KBM-7 (cell line): Measurements from ENCODE around the gene FIBIN.
"Not testable (repeated sequence)": the region's sequence is repeated elsewhere in the genome, so short reads cannot be mapped to it uniquely, and the experiment has no call there.

Experiments used
- DNase-seq: peaks from one replicate; pipeline ENCODE4 v3.0.0-alpha.2; 2015
- in situ Hi-C: fragments of 300-500 bp; cut with MboI; formaldehyde crosslinking; loops from 2 replicates; pipeline ENCODE4 v1.14.3; 2020; ENCODE audit warnings: low sequenced_read_pairs, low pct_unique_long_range_greater_than_20kb, mixed read lengths

The FIBIN gene

DNA sequence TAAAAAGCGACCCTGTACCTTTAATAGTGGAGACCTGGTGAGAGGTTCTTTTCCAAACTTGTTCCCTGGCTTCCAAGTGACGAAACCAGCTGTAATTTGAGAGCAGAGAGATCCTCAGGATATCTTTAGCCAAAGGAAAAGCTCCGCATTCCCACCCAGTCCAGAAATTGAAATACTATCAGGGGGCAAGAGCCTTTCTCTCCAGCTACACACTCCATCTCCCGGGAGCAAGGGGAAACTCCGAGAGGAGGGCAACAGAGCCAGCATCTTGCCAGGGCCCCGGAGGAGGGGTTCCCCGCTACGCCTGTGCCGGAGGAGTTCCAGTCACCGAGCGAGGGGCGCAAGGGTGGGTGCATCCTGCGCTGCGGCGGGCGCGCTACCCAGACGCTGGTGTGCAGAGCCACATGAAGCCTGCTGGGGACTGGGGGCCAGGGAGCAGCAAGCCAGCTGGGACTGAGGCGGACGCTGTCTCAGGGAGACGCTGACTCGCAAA is at the start of gene FIBIN:
FIBIN (plus strand) TSS at position 148 of the 493 bp plus-strand sequence. CDS start 415 bp downstream, outside the sequence.
- no peak for DNase-seq
- in situ Hi-C loops: no loop called here

DNA sequence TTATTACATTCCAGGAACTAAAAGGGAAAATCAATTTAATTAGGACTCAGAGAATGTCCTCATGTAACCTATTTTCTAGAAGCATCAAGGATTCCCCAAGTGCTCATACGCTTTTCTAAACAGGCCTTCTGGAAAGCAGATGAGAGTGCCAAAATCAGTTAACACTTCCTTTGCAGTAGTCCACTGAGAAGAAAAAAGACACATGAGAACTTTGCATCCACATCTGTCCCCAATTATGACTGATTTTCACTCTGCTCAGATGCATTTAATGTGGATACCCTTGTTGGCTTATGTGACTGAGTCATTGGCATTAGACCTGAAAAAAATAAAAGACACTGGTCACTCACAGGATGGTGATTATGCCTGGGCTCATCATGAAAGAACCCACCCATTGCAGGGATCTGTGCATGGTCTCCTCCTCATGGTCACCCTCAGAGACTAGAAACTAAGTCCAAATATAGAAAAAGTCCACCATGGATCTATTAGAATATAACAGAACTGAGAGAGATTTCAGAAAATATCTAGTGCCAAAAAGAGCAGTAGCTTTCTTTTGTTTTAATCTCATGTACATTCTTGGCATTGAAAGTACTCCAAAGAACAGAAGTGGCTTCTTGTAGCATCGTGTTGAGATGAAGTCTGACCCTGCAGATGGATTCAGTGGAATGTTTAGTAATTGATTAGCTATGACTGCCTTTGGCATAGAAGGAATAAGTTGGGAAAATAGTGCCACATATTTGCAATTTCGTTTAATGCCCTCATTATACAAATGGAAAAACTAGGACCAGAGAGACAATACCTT is 48.8 kb upstream of the FIBIN start:
- no peak for DNase-seq
- in situ Hi-C loops: no loop called here

DNA sequence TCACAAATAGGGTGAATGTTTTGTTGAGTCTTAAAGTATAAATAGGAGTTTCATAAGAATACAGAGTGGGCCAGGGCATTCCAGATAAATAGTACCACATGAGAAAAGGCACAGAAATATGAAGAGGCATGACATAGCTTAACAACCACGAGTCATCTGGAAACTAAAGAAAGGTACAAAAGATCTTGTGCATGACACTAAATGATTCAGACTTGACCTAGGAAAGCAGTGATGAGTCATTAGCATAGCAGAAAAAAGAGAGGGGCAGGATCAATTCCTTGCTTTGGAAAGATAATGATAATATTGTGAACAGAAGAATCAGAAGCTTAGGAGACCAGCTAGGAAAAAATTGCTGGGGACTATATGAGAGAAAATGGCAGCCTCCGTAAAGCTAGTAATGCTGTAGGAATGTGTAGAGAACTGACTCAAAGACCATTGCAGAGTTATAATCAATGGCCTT is 47.6 kb upstream of the FIBIN start:
- no peak for DNase-seq
- in situ Hi-C loops: no loop called here

DNA sequence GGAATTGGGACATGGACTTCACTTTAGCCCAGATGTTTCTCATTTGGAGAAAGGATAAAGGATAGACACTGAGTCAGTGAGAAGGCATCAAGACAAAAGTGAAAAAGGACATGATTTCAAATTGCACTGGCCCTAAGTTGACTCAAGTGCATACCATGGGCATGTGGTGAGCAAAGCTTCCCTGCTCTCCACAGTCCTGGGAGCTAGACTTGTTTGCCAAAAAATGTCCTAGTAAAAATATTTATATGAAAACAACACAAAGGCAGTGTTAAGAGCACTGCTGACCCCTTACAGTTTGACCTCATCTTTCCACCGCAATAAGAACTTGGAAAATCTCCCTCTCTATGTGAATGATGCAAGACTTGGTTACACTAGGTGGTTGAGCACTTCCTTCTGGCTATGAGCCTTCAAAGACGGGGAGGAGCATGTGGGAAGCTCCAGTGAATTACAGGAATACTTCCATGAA is 46.5 kb upstream of the FIBIN start:
- DNase-seq: no peak
- in situ Hi-C loops: no loop called here

DNA sequence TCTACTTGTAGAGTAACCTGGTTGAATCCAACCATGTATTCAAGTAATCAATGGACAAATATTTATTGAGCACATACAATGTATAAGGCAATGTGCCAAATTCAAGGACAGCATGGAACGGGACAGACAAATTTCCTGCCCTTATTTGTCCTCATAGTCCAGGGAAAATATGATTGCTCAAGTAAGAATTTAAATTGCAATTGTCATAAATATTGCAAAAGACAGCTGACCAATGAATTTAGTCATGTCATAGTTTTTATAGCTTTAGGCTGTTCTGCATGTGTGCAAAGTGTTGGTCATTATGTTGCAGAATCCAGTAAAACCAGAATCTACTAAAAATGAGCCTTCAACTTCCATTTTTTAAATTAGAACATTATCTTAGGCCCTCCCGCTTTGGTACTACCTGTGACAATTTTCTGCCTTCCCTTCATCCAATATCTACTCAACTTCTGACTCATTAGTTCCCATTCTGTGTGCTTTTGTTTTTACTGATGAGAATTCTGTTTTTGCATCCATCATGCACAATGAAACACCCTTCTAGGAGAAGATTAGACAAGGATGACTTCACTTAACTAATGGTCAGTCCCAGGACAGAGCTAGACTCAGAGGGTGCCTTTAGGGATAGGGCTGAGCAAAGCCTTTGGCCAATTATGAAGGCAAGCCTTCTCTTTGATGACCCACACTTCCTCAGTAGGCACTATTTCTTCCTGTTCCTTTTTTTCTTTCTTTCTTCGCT is 45.8 kb upstream of the FIBIN start:
- DNase-seq: no peak
- in situ Hi-C loops: no loop called here

DNA sequence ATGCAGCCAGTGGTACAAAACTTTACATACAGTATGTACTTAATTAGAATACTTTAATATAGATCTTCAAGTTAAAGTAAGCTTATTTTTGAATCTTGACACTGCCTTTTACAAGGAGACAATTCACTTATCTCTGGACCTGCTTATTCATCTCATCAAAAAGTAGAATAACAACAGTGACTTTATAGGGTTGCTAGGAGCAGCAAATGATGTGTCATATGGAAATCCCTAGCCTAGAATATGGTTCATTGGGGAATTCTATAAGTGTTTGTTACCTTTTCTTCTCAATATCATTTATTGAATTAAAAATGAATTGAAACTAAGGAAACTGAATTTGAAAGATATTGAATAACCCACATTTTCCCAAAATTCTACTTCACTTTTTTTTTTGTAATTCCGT is 45.0 kb upstream of the FIBIN start:
- in situ Hi-C loops: no loop called here
- no peak for DNase-seq

DNA sequence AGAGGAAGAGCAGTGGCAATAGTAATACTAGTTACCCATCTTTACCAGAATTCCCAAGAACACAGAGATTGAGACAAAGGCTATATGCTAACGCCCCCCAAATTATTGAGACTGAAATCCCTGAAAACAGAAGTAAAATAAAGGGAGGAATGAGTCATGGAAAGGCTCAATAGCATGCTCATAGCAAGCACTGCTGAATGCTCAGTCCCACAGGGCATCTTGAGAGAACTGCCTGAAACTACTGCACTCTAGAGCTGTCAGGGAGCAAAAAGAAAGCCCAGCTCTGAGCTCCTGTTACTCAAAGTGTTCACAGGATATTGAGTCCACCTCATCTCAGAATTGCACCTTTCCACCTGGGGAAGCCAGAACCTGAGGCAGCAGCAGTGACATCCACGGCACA is 44.1 kb upstream of the FIBIN start:
- in situ Hi-C loops: no loop called here
- no peak for DNase-seq

DNA sequence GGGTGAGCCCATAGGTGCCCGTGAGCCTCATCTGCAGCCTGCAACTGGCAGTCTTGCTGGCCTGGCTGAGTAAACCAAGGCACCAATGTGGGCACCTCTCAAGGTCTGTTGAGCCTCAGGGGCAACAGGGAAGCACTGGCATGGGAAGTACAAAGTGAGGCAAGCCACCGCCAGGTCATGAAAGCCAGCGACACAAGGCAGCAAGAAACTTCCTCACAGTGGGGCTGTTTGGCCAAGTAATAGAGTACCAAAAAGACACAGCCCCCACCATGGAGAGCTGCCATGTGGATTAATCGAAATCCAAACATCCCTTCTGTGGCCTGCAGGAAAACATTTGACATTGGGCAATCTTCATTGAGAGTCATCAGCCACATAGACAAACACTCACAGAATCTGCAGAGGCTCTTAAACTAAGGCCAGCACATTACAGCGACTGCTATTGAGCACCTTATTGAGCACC is 43.6 kb upstream of the FIBIN start:
- in situ Hi-C loops: no loop called here
- no peak for DNase-seq

DNA sequence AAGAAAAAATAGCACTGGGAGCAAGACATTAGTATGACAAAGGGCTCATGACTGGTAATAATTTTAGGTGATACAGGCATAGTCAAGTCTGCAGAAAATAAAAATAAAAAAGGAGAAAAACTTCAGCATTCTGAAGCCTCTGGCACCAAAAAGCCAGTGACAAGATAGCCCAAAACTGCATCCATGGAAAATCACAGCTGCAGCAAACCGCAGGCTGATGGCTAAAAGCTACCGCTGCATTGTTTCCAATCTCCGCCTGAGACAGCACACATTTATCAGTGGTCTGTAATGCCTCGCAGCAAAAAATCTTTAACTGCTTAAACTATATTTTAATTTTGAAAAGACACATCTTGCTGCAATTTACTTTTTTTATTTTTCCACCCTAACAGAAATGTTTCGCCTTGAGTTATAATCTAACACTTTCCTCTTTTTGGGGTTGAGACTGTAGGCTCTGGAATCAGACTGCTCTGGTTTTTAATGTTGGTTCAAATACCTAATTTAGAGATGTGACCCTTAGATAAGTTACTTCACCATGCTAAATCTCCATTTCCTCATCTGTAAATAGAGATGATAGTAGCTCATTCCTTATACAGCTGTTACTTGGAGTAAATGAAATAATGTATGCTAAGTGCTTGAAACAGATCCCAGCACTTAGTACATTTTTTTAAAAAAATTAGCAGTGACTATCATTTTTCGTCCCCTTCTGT is 42.0 kb upstream of the FIBIN start:
- in situ Hi-C loops: no loop called here
- no peak for DNase-seq

DNA sequence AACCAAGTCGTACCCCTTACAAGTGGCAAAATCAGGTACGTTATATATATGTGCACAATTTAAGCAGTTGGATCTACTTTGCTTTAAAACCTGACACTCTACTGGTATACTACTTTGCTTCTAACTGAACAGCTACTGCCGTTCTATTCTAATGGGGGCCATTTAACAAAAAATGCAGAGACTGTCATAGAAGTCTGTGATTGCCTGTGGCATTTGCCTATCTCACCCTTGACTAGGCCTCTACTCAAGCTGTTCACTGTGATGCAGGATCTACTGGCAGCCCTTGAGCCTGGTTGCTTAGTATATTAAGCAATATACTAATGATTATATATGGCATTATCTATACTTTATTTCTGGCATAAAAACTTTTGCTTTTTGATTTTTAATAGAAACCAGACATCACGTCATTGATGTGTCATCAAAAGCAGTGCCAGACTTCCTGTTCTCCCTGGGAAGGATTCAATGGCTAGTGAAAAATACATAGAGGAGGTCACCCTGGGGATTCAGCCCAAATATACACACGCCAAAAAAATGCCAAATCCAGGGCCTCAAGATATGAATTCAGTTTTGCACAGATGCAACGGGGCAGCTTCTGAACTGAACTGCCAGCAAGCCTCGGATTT is 40.0 kb upstream of the FIBIN start:
- in situ Hi-C loops: no loop called here
- DNase-seq: no peak

DNA sequence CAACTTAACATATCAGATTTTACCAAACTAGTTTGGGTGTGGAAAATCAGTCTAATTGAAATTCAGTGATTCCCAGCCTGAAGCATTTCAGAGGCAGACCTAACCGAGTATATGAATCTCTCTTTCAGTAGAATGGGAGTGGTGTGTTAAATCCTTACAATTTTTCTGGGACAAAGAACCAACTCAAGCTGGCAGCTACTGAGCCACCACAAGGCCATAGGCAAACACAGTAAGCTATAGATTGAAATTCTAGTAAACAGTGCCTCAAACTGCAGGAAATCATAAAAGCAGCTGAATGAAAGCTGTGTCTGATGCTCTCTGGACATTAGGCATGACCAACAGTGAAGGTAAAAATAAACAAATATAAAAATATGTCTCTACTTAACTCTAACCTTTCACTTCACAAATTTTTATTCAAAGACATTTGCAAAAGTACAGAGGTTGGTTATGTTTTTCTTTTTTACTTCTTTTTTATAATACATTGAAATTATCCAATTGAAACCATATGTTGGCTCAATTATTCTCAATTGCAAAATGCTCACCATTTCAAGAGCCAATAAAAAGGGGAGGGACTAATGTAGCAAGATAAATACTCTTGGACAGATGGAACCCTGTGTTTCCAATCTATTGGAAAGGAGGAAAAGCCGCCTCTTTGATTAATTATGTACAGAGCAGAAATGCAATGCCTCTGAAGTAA is 35.8 kb upstream of the FIBIN start:
- in situ Hi-C loops: no loop called here
- DNase-seq: no peak

DNA sequence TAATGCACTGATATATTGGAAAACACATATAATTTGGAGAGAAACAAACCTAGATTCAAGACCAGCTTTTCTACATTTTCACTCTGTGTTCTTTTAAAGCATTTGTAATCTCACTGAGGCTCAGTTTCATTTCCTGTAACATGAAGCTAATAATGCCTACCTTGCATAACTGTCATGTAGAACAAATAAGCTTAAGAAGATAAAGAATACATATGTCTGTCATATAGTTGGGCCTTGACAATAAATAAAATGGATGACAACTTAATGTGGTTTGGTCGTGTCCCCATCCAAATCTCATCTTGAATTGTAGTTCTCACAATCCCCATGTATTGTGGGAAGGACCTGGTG is 35.2 kb upstream of the FIBIN start:
- in situ Hi-C loops: no loop called here
- no peak for DNase-seq

DNA sequence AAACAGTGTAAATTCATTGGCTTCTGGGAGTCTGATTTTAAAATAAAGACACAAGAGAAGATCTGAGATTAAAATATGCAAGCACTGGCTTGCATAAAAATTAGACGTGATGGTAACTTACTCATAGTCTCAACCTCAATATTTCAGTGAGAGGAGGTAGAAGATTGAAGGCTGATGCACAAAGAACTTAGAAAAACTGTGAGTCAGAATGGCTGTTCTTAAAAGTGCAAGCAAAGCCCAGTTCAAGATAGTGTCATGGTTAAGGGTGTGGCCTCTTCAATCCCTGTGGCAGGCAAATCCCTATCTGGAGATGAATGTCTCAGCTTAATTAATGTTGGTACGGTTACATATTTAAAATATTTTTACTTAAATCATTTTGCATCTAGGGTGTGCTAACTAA is 33.6 kb upstream of the FIBIN start:
- no peak for DNase-seq
- in situ Hi-C loops: no loop called here

DNA sequence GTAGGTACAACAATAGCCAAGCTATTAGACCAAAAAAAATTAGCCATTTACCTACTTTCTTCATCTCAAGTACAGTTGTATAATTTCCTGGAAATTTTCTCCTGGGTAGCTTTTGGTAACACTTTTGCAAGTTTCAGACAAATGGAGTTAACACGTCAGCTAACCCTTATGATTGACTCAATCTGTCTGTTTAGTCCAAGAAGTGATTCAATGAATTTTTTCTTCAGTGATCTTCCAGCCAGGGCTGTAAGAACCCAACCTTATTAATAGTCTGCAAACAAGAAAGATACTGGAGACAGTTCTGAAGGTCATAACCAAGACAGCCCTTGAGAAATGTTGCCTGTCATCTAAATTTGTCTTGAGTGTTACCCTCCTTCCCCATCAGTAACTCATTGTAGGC is 30.1 kb upstream of the FIBIN start:
- in situ Hi-C loops: no loop called here
- DNase-seq: no peak

DNA sequence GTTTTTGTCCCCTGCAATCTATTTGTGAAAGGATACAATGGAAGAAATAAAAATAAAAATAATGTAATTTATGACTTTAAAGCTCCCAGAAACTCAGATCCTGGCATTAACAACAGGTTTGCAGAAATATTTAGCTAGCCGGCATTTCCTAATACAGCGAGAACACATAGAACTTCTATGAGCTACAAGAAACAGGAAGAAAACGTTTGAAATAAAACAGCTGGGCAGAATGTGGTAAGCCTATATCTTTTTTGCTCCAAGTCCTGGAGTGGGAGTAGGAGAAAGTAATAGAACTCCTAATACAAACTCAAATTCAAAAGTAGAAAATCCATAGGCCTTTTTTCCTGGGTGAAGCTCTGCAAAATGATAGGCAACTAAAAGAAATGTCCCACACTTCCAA is 29.6 kb upstream of the FIBIN start:
- in situ Hi-C loops: no loop called here
- DNase-seq: no peak

DNA sequence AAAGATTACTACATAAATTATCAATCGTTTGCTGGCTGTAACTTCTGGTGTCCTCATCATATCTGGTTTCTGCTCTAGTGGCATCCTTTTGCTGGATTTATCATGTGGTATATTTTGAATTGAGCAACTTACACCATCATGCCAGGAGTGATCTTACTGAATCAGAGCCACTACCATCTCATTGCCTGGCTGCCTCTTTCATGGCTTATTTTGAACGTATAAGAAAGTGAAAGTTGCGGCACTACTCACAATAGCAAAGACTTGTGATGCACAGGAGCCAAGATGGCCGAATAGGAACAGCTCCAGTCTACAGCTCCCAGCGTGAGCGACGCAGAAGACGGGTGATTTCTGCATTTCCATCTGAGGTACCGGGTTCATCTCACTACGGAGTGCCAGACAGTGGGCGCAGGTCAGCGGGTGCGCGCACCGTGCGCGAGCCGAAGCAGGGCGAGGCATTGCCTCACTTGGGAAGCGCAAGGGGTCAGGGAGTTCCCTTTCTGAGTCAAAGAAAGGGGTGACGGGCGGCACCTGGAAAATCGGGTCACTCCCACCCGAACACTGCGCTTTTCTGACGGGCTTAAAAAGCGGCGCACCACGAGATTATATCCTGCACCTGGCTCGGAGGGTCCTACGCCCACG is 28.9 kb upstream of the FIBIN start:
- in situ Hi-C loops, DNase-seq: not testable (repeated sequence)

DNA sequence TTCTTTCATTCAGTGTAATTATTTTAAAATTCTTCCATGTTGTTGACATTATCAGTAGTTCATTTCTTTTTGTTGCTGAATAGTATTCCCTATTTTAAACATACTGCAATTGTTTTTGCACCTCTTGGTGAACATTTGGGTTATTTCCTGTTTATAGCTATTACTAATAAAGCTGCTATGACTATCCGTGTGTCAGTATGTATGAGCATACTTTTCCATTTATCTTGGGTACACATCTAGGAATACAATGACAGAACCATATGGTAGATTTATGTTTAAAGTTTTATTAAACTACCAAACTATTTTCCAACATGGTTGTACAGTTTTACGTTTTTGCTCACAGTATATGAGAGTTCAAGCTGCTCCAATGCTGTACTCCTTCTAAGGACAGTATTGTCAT is 22.0 kb upstream of the FIBIN start:
- DNase-seq: no peak
- in situ Hi-C loops: no loop called here

DNA sequence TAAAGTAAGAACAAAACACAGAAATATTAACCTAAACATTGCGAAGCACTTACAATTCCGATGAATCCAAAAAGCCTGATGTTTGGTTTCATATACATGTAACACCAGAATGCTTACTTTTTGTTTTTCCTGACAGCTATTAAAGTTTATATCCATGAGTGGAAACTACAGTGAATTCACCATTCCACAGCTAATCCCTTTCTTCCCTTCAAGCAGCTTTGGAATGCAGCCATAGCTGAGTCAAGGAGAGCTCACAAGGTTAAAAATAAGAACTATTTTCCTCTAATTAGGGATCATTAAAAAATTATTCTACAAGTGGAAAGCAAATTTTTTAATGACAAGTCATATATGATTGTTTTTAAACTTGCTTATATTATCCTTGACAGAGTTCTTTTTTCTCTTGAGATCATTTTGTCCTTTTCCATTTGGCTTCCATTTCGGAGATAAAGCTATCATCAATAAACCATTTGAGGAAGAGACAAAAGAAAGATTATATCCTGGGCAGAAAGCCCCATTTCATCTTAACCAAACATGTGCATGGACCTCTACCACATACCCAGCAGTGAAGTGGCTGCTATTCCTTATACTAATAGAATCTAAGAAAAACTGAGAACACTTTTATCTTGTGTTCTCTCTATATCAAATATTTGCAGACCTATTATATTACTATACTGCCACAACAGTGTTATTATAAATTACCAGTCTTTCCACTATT is 19.7 kb upstream of the FIBIN start:
- in situ Hi-C loops: no loop called here
- DNase-seq: no peak
